ENCODE measurements around the gene SUN1. TPM values are rescaled to one million over a fixed set of nuclear protein-coding genes. Genes with fewer than 3 reads are reported as not detected.

Gene SUN1
- total RNA-seq, 1 experiment from 2014 or later = 181 TPM

- TF ChIP-seq, protein P1, sequence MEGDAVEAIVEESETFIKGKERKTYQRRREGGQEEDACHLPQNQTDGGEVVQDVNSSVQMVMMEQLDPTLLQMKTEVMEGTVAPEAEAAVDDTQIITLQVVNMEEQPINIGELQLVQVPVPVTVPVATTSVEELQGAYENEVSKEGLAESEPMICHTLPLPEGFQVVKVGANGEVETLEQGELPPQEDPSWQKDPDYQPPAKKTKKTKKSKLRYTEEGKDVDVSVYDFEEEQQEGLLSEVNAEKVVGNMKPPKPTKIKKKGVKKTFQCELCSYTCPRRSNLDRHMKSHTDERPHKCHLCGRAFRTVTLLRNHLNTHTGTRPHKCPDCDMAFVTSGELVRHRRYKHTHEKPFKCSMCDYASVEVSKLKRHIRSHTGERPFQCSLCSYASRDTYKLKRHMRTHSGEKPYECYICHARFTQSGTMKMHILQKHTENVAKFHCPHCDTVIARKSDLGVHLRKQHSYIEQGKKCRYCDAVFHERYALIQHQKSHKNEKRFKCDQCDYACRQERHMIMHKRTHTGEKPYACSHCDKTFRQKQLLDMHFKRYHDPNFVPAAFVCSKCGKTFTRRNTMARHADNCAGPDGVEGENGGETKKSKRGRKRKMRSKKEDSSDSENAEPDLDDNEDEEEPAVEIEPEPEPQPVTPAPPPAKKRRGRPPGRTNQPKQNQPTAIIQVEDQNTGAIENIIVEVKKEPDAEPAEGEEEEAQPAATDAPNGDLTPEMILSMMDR (IDR thresholded peaks at IDR 0.05 in 2 of 3, conservative IDR thresholded peaks at IDR 0.05 in 1 of 3; ENCODE audit: borderline replicate concordance in 1 of 3, insufficient read depth in 1 of 3, low read depth in 2 of 3, low read length in 2 of 3) = no peak
- TF ChIP-seq MAX (IDR thresholded peaks at IDR 0.05) (no peak), CBX3 (IDR thresholded peaks at IDR 0.05; ENCODE audit: low read depth) (no peak), FOSL1 (IDR thresholded peaks at IDR 0.05; ENCODE audit: low read depth) (no peak), POLR2A (IDR thresholded peaks at IDR 0.05; ENCODE audit: borderline replicate concordance, extremely low read depth, insufficient read depth, insufficient read length) (no peak), ZNF274 (IDR thresholded peaks at IDR 0.05; ENCODE audit: low read depth, low read length) (no peak), ELF1 (IDR thresholded peaks at IDR 0.05; ENCODE audit: borderline replicate concordance, low read depth) (no peak), JUND (IDR thresholded peaks at IDR 0.05) (no peak), ZFX (IDR thresholded peaks at IDR 0.05) (no peak), RAD21 (IDR thresholded peaks at IDR 0.05; ENCODE audit: low read depth) (no peak)
Measured at GRCh38 chr7:898460-898854, 66.2 kb downstream of the SUN1 start (continued).

DNA sequence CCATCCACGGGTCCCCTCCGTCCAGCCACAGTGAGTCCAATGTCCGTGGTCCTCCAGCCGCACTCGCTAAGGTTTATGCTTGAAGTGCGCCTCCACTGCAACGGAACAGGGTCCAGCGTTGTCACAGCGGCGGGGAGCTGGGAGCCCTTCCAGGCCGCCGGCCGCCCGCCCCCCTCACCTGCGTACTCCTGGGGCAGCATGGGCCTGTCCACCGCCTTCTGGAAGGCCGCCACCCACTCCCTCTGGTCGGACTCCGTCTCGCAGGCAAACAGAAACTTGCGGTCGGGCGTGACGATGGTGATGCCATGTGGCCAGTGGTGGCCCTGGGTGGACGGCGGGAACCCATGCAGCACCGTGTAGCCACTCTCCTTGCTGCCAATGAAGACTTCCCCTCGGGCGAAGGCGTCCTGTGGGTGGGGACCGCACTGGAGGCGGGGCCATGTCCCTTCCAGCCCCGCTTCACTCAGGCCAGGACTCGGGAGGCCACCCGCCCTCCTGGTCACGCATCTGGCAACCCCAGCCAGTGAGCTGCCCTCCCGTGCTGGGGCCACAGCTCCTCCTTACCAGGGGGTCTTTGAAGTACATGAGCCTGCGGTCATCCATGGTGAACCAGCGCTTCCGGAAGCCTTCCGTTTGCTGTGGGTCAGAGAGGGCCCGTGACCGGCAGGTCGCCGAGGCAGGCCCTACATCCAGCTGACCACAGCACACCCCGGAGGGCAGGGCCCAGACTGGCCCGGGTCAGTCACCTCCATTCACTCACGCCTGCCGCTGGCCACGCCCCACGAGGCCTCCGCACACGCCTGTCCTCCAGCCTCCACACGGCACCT is 66.8 kb downstream of the SUN1 start:
- RAD21 ChIA-PET (ENCODE audit: low non-redundant PET in 1 of 2, low total read pairs in 2 of 2, uncharacterized antibody in 2 of 2, unreplicated experiment in 2 of 2) = no interaction called here
- no peak overlapping the region for H3K4me3 ChIP-seq (replicated peaks in 1 of 2; ENCODE audit: low read depth in 1 of 2, low read length in 2 of 2)
- H2AFZ ChIP-seq (ENCODE audit: low read depth, low read length, poor library complexity, severe bottlenecking) = no peak overlapping the region
- no peak overlapping the region; the same call in 1 of the 2 replicates for H3K27ac ChIP-seq (ENCODE audit: low read depth, low read length)
- CTCF ChIA-PET = no interaction called here
- DNase-seq (ENCODE audit: low read depth, low spot score) (no peak), ATAC-seq (no peak)
- H3K27me3 ChIP-seq (ENCODE audit: insufficient read depth, low read length) = no peaks in the 10 kb centered on the region
- H3K4me1 ChIP-seq (ENCODE audit: control insufficient read depth in 1 of 2, insufficient read depth in 2 of 2, low read length in 2 of 2) = peaks cover 7 to 9% of the 10 kb centered on the region in 2 experiments
- H4K20me1 ChIP-seq (ENCODE audit: insufficient read depth) = no peaks in the 10 kb centered on the region
- no peaks in the 10 kb centered on the region for H3K9me2 ChIP-seq (ENCODE audit: insufficient read depth)
- TF ChIP-seq POLR2A (IDR thresholded peaks at IDR 0.05; ENCODE audit: borderline replicate concordance, extremely low read depth, insufficient read depth, insufficient read length) (no peak), ZNF274 (IDR thresholded peaks at IDR 0.05; ENCODE audit: low read depth, low read length) (no peak), MAX (IDR thresholded peaks at IDR 0.05) (no peak), YY1 (IDR thresholded peaks at IDR 0.05; ENCODE audit: extremely low read depth, insufficient replicate concordance, low read depth, low read length) (no peak), POLR2AphosphoS5 (IDR thresholded peaks at IDR 0.05; ENCODE audit: low read depth, low read length) (no peak)
- no TSS peak for BruUV-seq (replicated peaks)
- no peaks in the 10 kb centered on the region for H3K9me3 ChIP-seq (ENCODE audit: control insufficient read depth in 1 of 2, insufficient read depth in 1 of 2, low read depth in 1 of 2, low read length in 2 of 2)
- no peak overlapping the region for H3K9ac ChIP-seq (ENCODE audit: low read length)
- no peaks in the 10 kb centered on the region for H3K79me2 ChIP-seq (ENCODE audit: insufficient read depth, low read length)
- H3K36me3 ChIP-seq (ENCODE audit: control insufficient read depth in 1 of 2, insufficient read depth in 2 of 2, low read length in 2 of 2) = peaks cover 4 to 15% of the 10 kb centered on the region in 2 experiments; a peak in 2 of 4 replicates
- POLR2A ChIA-PET = no interaction called here
- no peak overlapping the region for H3K4me2 ChIP-seq (ENCODE audit: low read length)
- intact Hi-C loops (cut with micrococcal nuclease) = no loop called here
